Natural killer cell (primary cell): Measurements from ENCODE around the gene CASK. TPM values are rescaled to one million over a fixed set of nuclear protein-coding genes. Genes with fewer than 3 reads are reported as not detected.
"Not testable (repeated sequence)": the region's sequence is repeated elsewhere in the genome, so short reads cannot be mapped to it uniquely, and the experiment has no call there.

Experiments
- ATAC-seq, 3 donors: fragments of 150-1000 bp in 2 of 3; fragments of 200-7000 bp in 1 of 3; cut with Tn5 transposase; 1 replicate in 1 of 3; 2 replicates in 2 of 3; pipeline ENCODE4 v1.10.0; 2021; ENCODE audit warnings: mild to moderate bottlenecking in 2 of 3, moderate library complexity in 2 of 3
- DNase-seq, 2 donors: peaks; one replicate each; pipeline versions ENCODE4 v3.0.0 to v3.0.0-alpha.2; 2013 to 2021; ENCODE audit warnings: mixed read lengths in 1 of 2
- H3K27ac ChIP-seq: one replicate; pipeline ENCODE4 v1.5.1; 2013; ENCODE audit warnings: mild to moderate bottlenecking, low read length
- H3K27me3 ChIP-seq: one replicate; pipeline ENCODE4 v1.6.1; 2013; ENCODE audit warnings: low read length; ENCODE audit not compliant: control insufficient read depth, insufficient read depth
- H3K36me3 ChIP-seq: one replicate; pipeline ENCODE4 v1.6.1; 2013; ENCODE audit warnings: low read length; ENCODE audit not compliant: control insufficient read depth, insufficient read depth
- H3K4me1 ChIP-seq: one replicate; pipeline ENCODE4 v1.6.1; 2013; ENCODE audit warnings: low read length; ENCODE audit not compliant: control insufficient read depth, insufficient read depth
- H3K4me3 ChIP-seq: one replicate; pipeline ENCODE4 v1.5.1; 2013; ENCODE audit warnings: low read length
- H3K9me3 ChIP-seq: one replicate; pipeline ENCODE4 v1.6.1; 2013; ENCODE audit warnings: low read length; ENCODE audit not compliant: control insufficient read depth, insufficient read depth
- H3K27ac Mint-ChIP-seq, 2 donors: one replicate each; pipeline ENCODE4 v1.8.0; 2022; ENCODE audit warnings: mild to moderate bottlenecking in 2 of 2, mixed read lengths in 2 of 2, moderate library complexity in 1 of 2
- H3K27me3 Mint-ChIP-seq, 2 donors: one replicate each; pipeline ENCODE4 v1.8.0; 2022; ENCODE audit warnings: low read depth in 2 of 2, mixed read lengths in 2 of 2
- H3K36me3 Mint-ChIP-seq: one replicate; pipeline ENCODE4 v1.8.0; 2022; ENCODE audit warnings: mixed read lengths
- H3K4me1 Mint-ChIP-seq, 2 donors: one replicate each; pipeline ENCODE4 v1.8.0; 2022; ENCODE audit warnings: mixed read lengths in 2 of 2
- H3K4me3 Mint-ChIP-seq: one replicate; pipeline ENCODE4 v1.8.0; 2022; ENCODE audit warnings: mild to moderate bottlenecking, moderate library complexity, mixed read lengths
- H3K9me3 Mint-ChIP-seq, 2 donors: one replicate each; pipeline ENCODE4 v1.8.0; 2022; ENCODE audit warnings: mixed read lengths in 2 of 2
- WGBS: methylation state at CpG from one replicate; pipeline ENCODE4 v1.1.7; 2013; ENCODE audit warnings: missing lambda C conversion rate; ENCODE audit not compliant: insufficient coverage; 5-methylcytosine and 5-hydroxymethylcytosine counted together
- intact Hi-C: fragments of 100-400 bp; cut with micrococcal nuclease; formaldehyde crosslinking; loops from one replicate; pipeline ENCODE4 v1.14.2; 2022
- total RNA-seq, 4 donors: library from RNA; stranded (reverse); fragments of 120-200 nt in 1 of 4; gene quantifications; one replicate each; pipeline versions ENCODE4 v1.2.3 to v1.2.4, GENCODE V29; 2013 to 2022
- TF ChIP-seq, protein P1 (sequence below): fragments of 200-600 bp; IDR thresholded peaks from one replicate; pipeline ENCODE4 v1.8.0; 2022; ENCODE audit warnings: antibody characterized with exemption

CASK gene
- total RNA-seq, 3 donors from 2014 or later (not counting 1 experiment from before 2014, with no cell fraction given), result 23.5 to 27.9 (median 25.6) TPM

GRCh38 chrX:41655631-41656030 lies 267.7 kb downstream of the CASK start:
- TF ChIP-seq, protein P1, sequence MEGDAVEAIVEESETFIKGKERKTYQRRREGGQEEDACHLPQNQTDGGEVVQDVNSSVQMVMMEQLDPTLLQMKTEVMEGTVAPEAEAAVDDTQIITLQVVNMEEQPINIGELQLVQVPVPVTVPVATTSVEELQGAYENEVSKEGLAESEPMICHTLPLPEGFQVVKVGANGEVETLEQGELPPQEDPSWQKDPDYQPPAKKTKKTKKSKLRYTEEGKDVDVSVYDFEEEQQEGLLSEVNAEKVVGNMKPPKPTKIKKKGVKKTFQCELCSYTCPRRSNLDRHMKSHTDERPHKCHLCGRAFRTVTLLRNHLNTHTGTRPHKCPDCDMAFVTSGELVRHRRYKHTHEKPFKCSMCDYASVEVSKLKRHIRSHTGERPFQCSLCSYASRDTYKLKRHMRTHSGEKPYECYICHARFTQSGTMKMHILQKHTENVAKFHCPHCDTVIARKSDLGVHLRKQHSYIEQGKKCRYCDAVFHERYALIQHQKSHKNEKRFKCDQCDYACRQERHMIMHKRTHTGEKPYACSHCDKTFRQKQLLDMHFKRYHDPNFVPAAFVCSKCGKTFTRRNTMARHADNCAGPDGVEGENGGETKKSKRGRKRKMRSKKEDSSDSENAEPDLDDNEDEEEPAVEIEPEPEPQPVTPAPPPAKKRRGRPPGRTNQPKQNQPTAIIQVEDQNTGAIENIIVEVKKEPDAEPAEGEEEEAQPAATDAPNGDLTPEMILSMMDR, result no peak
- H3K36me3 Mint-ChIP-seq, result peaks cover 12% of the 10 kb centered on the region

DNA sequence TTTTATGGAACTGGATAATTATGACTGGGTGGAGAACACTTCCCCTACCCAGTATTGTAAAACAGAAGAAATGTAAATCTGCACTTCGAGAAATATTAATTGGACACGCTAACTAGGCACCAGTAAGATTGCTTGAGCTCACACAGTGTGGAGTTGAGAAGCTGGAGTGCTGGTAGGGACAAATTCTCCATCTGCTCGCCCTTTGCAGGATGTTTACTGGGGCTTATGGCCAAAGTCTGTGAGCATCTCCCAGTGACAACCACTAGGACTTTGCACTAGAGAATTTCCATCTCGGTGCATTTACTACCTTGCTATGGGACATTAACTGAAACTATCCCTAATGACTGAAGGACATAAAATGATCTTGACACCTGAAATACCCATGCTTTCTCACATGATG lies 268.3 kb downstream of the CASK start:
- Mint-ChIP-seq H3K27me3 (peaks cover 0 to 23% of the 10 kb centered on the region in 2 donors), H3K36me3 (peaks cover 12% of the 10 kb centered on the region), H3K9me3 (no peaks in the 10 kb centered on the region), H3K27ac (no peak overlapping the region), H3K4me1 (peaks cover 6 to 8% of the 10 kb centered on the region in 2 donors), H3K4me3 (no peak overlapping the region)
- Histone ChIP-seq H3K4me3 (no peak overlapping the region), H3K27ac (no peak overlapping the region), H3K9me3 (no peaks in the 10 kb centered on the region), H3K27me3 (no peaks in the 10 kb centered on the region), H3K4me1 (no peaks in the 10 kb centered on the region), H3K36me3 (peaks cover 11% of the 10 kb centered on the region)
- intact Hi-C loops, result no loop called here
- ATAC-seq (no peak), DNase-seq (no peak)
- TF ChIP-seq, protein P1, result no peak
- WGBS, result 91% methylated on average over 3 of the region's 4 CpGs

More at GRCh38 chrX:41655631-41656030, 267.7 kb downstream of the CASK start:
- H3K4me3 Mint-ChIP-seq, result no peak overlapping the region
- no peak overlapping the region for H3K27ac Mint-ChIP-seq
- no peaks in the 10 kb centered on the region for H3K27me3 ChIP-seq
- peaks cover 0 to 19% of the 10 kb centered on the region in 2 donors for H3K27me3 Mint-ChIP-seq
- no peaks in the 10 kb centered on the region for H3K9me3 Mint-ChIP-seq
- no peak overlapping the region for H3K27ac ChIP-seq
- no peaks in the 10 kb centered on the region for H3K4me1 ChIP-seq
- ATAC-seq (no peak), DNase-seq (no peak)
- intact Hi-C loops, result no loop called here
- 96% methylated on average over 4 of the region's 4 CpGs for WGBS
- no peaks in the 10 kb centered on the region for H3K9me3 ChIP-seq
- H3K4me3 ChIP-seq, result no peak overlapping the region
- H3K36me3 ChIP-seq, result peaks cover 13% of the 10 kb centered on the region
- H3K4me1 Mint-ChIP-seq, result peaks cover under 1 to 8% of the 10 kb centered on the region in 2 donors

- H3K4me3 ChIP-seq, result no peak overlapping the region
- H3K27me3 Mint-ChIP-seq, result peaks cover 0 to 13% of the 10 kb centered on the region in 2 donors
- H3K4me1 Mint-ChIP-seq, result peaks cover under 1 to 7% of the 10 kb centered on the region in 2 donors
- H3K27ac ChIP-seq, result no peak overlapping the region
- H3K9me3 ChIP-seq, result no peaks in the 10 kb centered on the region
- TF ChIP-seq, protein P1, result no peak
- H3K36me3 ChIP-seq, result no peaks in the 10 kb centered on the region
- peaks cover 8% of the 10 kb centered on the region for H3K36me3 Mint-ChIP-seq
- no peak for ATAC-seq
- DNase-seq, result no peak
- intact Hi-C loops, result no loop called here
- WGBS, result 98% methylated on average over 4 of the region's 4 CpGs
- H3K4me3 Mint-ChIP-seq, result no peak overlapping the region
- no peak overlapping the region for H3K27ac Mint-ChIP-seq
- H3K27me3 ChIP-seq, result no peaks in the 10 kb centered on the region
- H3K9me3 Mint-ChIP-seq, result peaks cover 3 to 8% of the 10 kb centered on the region in 2 donors
- H3K4me1 ChIP-seq, result no peaks in the 10 kb centered on the region
Observed at GRCh38 chrX:41653125-41653524, 270.2 kb downstream of the CASK start.

DNA sequence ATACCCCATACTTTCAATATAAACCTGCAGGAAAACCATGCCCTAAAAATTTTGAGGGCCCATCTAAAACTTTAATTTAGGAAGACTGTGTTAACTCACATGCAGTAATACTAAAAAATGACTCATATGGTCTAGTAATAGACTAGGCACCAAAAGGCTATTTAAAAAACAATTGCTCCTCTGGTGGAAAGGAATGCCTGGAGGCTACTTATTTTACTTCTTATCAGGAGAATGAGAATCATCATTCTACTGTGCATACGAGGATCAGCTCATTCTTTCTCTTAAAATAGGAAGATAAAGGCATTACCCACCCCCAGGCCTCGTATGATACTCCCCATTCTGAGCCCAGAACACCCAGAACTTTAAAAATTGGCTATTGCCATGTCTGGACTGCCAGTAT lies 277.2 kb downstream of the CASK start:
- DNase-seq, H3K4me3 Mint-ChIP-seq, H3K27ac ChIP-seq, H3K9me3 Mint-ChIP-seq, ATAC-seq, H3K36me3 ChIP-seq, H3K4me1 ChIP-seq, H3K9me3 ChIP-seq, intact Hi-C loops, H3K4me3 ChIP-seq, H3K4me1 Mint-ChIP-seq, H3K27ac Mint-ChIP-seq, H3K27me3 ChIP-seq: not testable (repeated sequence)
- WGBS, result 96% methylated on average over 2 of the region's 2 CpGs
- Mint-ChIP-seq H3K27me3 (peaks cover 0 to 10% of the 10 kb centered on the region in 2 donors), H3K36me3 (peaks cover 20% of the 10 kb centered on the region)
